EH (cell line): ENCODE data around the gene NPR2.

ENCODE experiments used
- DNase-seq: peaks from one replicate; pipeline ENCODE4 v3.0.0-alpha.2; 2015; ENCODE audit warnings: low read depth

The NPR2 gene

DNA sequence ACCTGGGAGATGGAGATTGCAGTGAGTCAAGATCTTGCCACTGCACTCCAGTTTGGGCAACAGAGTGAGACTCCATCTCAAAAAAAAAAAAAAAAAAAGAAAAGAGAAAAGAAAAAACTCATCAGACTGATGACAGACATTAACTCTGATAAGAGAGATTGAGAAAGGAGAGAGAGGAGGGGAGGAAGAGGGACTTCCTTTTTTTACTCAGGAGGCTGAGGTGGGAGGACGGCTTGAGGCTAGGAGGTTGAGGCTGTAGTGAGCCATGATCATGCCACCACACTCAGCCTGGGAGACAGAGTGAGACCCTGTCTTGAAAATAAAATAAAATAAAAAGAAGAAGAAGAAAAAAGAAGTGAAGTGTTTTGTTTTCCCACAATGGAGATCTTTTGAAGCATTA, 27.6 kb upstream of the NPR2 start:
- no peak for DNase-seq

DNA sequence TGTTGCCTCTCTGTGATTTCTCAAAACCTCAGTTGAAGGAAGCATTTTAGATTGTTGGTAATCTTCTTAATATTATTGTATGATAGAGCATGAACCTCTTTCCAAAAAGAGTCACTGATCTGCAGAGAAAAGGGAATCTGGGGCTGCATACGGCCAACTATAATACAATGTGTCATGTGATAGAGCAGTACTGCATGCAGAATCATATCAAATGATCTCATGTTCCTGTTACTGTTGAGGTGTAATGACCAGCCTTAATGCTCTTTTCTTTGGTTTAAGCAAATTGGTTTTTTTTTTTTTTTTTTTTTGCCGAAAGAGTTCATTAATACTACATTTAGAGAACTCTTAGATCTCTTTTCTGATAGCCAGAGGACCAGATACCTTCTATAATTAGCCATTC, 24.4 kb upstream of the NPR2 start:
- DNase-seq, result no peak

DNA sequence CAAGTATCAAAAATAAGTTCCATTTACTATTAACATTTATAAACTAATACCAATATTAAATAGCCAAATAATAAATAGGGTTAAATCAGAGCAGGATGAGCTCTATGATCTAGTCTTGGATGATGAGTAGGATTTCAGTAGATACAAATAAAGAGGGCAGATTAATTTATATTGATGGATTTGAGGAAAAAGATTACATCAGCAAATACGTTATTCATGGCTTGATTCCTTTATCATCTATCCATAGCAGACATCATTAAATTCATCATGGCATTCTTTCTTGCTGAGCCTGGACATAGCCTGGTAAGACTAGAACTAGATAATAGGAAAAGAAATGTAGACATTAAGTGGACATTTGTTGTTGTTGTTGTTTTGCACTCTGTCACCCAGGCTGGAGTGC, 23.9 kb upstream of the NPR2 start:
- DNase-seq, result no peak

DNA sequence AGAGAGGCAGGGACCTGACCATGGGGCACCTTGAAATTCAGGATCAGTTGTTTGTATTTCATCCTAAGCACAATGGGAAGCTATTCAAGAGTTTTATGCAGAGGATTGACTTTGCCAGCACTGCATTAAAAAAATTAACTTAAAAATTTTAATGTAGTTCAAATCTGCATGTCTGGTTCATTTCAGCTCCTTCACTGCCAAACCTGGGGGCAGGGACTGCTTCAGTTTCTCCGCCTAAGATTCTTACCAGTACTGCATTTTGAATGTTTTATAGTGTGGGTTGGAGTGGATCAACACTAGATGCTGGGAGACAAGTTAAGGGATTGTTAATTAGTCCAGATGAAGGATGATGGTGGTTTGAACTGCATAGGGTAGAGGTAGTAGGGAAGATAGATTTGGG, 21.6 kb upstream of the NPR2 start:
- no peak for DNase-seq

DNA sequence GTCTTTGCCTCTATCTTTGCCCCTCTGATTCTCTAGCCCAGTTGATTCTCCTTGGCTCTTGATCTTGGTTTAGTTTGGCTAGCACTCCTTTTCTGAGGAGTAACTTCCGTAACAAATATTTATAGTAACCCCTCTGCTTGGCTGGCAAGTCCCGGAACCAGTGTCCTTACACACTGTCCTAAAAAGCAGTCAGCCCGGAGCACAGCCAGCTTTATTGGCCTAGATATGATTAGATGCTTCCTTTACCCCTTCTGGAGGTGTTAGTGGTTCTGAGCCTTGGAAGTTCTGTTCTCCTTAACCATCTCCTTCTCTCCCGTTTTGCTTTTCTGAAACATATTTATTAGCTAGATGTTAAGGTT, 20.3 kb upstream of the NPR2 start:
- no peak for DNase-seq

DNA sequence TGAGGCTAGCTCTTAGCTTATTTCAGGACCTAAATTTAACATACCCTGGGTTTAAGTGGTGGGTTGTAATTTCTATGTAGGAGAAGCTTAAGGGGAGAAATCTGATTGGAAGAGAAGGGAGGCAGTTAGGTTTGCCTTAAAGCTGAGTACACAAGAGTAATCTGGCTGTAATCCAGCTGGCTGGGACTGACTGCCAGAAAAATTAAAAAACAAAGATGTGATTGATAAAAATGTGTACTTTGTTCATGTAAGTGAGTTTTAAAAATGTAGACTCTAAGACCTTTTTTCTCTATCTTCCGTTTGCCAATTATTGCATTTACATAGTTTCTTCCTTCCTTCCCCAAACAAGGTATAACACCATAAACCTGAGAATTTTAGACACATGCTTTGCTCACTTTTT, 19.9 kb upstream of the NPR2 start:
- no peak for DNase-seq

DNA sequence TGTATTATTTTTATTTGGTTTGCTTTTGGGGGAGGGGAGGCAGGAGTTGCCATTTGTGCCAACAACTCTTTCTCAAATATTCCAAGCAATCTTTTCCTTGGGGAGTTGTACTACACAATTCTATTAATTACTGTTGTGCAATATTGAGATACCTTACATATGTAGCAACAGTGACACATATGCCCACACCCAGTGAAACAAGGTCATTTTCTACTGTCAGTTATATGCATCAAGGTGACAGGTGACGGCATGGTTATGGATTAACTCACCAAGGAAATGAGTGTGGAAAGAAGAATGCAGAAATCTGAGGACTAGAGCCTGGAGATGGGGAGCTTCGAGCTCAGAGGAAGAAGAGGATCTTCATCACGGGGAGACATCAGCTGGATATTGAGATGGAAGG, 19.4 kb upstream of the NPR2 start:
- DNase-seq, result no peak

DNA sequence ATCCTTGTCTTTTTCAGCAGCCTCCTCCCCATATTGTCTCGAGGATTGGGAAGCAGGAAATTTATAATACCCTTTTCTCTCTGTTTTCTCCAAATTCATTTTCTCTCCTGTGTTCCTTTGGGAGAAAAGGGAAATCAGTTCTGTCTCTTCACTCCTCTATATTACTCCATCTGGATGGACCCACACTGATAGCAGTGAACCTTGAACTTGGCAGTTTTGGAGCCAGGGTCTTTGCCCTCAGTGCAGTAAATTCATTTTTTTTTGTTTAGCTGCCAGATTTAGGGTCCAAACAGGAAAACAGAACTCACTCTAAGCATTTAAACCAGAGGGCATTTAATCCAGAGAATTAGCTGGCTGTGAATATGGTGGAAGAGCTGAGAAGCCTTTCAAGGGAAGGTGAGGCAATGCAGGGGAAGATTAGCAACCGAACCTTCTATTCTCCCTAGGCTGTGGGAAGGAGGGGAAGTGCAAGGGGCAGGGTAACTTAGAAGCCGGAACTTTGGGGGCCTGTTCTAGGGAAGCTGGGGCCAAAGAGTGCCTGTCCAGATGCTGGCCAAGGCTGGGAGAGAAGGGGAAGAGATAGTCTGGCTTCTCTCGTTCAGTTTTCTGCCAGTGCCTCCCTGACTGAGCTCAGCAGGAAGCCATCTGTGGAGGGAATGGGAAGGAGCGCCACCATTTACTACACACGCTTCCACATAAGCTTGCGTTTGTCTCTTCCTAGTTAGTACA, 16.3 kb upstream of the NPR2 start:
- peak; percentile 24 for DNase-seq

DNA sequence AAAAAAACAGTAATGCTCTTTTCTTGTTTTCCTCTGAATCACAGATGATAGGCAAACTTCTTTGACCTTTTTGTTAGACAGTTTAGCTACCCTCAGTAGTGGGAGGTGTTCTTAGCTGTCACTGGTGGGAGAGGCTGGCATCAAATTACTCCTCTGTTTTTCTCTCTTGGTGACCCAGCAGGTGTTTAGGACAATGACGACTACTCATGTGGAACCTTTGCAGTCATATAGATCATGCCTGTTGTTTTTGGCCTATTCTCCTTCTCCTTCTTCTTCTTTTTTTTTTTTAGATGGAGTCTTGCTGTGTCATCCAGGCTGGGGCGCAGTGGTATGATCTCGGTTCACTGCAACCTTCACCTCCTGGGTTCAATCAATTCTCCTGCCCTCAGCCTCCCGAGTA, 15.4 kb upstream of the NPR2 start:
- DNase-seq, result no peak

DNA sequence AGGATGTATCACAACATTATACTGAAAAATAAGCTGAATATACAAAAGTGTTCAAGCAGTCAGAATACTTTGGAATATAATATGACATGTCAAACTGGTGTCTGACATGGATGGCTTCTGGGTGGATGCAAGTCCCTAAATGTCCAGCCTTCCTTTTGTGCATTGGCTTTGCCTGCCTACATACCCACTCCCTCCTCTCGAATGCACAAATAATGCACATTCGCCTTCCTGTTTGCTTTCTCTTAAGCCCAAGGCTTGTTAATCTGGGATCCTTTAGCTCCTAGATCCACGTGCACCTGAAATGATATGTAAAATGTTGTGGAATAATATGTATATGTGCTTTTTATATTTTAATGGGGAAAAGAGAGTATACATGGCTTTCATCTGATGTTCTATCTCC, 12.9 kb upstream of the NPR2 start:
- DNase-seq, result no peak

DNA sequence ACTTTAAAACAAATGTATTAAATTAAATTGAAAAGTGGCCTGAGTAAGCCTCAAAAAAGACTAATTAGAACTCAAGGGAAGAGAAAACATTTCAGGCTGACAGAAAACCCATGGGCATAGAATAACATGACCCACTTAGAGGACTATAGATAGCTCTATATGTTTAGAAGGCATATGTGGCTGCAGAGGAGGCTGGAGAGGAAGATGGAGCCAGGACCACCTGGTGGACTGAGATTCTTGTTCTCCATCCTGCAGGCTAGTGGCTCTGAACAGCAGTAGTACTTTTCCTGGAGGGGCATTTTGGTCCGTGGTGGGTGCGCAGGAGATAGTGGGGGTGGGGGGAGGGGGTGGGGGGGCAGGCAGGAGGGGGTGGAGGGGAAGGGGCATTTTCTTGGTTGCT, 10.3 kb upstream of the NPR2 start:
- DNase-seq, result no peak

DNA sequence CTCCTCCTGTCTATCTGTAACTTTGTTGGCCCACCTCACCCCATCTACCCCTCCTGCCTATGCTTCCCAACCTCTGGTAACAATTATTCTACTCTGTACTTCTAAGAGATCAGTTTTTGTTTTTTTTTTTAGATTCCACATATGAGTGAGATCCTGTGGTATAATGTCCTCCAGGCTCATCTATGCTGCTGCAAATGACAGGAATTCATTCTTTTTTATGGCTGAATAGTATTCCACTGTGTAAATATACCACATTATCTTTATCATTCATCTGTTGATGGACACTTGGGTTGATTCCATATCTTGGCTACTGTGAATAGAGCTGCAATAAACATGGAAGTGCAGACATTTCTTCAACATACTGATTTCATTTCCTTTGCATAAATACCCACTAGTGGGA, 8.0 kb upstream of the NPR2 start:
- DNase-seq, result no peak

DNA sequence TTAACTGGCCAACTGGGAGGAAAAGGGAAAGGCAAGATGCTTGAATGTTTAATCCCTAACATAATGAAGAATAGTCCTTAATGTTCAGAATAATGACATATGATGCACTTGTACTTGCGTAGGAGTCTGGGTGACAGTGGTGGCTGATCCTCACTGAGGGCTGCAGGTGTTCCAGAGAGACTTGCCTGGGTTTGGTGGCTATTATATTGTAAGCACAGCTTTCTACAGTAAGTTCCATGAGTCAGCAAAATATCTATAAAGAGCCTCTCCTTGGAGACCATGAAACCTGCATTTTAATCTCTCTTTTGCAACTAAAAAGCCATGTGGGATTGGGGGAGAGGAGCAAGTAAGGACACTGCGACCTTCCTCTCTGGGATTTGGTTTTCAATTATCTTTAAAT, 1.9 kb upstream of the NPR2 start:
- no peak for DNase-seq

DNA sequence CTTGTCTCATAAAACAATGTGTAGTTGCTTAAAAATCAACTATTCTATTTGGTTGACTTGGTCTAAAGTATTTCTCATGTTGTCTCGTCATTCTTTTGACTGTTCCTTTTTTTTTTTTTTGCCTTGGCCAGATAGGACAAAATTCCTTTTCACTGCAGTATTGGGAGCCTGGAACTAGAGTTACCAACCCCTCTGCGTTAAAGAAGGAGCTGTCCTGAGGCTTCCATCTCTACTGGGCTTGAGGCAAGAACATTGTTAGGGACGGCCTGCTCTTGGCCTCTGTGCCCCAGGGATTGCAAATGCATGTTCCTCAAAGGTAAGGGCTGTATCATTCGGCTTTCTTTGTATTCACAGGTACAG, 1.4 kb upstream of the NPR2 start:
- no peak for DNase-seq

DNA sequence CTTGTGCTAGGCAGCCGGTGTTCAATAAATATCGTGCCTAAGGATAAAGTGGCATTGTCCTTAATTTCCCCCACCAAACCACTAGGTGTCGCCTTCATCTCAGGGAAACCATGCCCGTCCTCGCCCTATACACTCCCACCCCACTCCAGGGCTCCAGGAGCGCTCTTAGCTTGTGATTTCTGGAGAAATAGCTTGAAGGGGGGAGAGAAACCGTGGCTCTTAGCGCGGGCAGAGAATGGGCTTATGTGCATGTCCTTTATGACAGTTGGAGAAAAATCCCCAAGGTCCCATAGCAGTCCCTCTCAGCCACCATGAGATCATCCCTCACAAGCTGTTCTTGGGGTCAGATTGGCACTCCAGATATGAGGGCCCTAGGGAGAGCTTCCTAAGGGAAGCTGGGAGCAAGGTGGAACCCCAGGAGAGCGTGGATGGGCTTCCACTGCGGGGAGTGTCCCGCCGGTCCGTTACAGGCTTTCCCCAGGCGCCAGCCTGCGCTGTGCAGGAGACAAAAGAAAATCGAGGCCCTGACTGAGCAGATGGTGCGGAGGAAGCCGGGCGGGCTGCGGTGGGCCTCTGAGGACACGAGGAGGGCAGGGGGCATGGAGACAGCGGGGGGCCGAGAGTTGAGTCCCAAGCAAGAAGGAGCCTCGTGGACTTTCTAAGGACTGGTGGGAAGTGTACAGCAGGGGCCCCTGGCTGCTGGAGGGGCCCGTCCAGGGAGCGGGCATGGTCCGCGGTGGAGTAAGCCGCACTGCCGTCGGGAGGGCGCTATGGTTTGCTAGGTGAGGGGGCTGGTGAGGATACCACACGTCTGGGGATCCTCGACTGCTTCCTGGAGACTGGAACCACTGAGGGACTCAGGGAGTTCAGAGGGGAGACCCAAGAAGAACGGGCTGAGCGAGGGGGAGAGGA, 750 bp upstream of the NPR2 start:
- DNase-seq, result peak; percentile 88

DNA sequence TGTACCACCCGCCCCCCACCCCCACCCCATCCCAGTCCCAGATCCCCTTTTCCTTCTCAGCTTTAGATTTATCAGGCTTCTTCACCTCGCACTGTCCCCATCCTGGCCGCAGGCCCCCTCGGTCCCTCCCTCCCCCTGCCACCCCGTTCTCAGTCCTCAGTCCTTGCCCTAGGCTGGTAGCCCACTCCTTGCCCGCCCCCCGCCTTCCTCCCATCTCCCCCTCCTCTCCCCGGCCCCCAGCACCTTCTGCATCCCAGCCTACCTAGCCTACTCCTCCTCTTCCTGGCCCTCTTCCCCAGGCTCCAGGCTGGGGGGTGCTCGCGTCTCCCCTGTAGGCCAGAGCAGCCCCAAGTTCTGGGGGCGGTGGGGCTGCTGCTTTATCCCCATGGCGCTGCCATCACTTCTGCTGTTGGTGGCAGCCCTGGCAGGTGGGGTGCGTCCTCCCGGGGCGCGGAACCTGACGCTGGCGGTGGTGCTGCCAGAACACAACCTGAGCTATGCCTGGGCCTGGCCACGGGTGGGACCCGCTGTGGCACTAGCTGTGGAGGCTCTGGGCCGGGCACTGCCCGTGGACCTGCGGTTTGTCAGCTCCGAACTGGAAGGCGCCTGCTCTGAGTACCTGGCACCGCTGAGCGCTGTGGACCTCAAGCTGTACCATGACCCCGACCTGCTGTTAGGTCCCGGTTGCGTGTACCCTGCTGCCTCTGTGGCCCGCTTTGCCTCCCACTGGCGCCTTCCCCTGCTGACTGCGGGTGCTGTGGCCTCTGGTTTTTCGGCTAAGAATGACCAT, 828 bp downstream of the NPR2 start:
- no peak for DNase-seq

DNA sequence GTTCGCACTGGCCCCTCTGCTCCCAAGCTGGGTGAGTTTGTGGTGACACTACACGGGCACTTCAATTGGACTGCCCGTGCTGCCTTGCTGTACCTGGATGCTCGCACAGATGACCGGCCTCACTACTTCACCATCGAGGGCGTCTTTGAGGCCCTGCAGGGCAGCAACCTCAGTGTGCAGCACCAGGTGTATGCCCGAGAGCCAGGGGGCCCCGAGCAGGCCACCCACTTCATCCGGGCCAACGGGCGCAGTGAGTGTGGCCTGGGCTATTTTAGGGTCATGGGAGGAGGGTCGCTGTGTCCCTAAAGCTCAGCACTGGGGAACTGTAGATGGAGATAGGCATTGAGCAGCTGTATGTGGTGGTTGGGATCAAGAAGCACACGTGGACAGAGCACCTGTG, 1.4 kb downstream of the NPR2 start:
- DNase-seq, result no peak

DNA sequence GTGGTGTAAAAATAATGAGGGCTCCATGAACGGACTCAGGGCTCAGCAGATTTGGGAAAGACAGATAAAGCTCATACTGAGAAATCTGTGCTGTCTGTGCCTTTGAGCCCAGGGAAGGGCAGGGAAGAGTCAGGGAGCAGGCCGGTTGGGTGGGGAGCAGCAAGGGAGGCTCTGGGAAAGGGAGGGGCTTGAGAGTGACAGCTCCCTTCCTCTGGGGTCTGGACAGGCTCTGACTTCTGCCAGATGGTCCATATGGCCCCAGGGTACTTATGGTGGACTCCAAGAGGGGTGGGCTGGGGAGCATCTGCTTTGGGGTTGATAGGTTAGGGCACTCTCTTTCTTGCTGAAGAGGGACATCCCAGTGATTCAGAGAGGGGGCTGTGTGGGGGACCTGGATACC, 2.1 kb downstream of the NPR2 start:
- DNase-seq, result no peak

DNA sequence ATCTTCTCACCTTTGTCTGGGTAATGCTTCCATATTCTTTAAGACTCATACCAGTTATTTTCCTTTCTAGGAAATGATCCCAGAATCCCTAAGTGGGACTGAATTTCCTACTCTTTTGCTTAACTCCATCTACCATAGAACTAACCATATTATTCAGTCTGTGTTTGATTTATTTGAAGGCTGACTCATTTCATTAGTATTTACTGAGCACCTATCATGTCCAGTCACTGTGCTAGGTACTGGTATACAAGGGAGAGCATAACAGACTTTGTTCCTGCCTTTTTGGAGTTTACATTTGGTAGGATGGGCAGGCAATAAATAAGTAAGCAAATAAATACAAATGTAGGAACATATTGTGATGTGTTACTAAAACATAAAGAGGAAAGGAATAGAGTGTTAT, 4.3 kb downstream of the NPR2 start:
- no peak for DNase-seq

DNA sequence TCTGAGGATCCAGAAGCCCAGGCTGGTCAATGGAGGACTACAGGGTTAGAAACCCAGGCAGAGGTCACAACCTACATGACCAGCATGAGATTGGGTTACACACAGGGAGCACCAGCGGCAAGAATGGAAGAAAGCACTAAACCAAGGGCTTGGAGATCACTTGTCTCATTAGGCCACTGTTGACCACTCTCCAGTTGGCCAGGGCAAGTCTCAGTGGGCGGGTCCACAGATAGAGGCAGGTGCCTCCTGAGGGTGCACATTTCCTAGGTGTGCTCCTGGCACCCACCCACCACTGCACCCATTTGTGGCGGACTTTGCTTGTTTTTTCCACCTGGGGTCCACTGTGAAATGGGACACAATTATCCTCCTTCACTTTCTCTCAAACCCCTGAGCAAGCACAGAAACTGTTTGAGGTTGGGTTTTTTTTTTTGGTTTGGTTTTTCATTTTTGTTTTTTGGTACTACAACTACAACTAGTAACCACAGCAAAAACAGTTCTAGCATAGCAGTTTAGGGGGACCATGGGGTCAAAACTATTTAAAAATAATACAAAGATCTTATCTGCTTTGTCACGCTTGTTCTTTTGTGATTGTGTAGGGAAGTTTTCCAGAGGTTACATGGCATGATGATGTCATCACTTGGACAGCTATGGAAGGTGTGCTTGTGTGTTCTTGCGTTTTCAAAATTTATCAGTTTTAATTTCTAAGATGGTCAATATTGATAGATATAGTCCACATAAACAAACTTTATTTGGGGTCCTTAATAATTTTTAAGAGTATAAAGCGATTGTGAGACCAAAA, 6.1 kb downstream of the NPR2 start:
- DNase-seq, result no peak

DNA sequence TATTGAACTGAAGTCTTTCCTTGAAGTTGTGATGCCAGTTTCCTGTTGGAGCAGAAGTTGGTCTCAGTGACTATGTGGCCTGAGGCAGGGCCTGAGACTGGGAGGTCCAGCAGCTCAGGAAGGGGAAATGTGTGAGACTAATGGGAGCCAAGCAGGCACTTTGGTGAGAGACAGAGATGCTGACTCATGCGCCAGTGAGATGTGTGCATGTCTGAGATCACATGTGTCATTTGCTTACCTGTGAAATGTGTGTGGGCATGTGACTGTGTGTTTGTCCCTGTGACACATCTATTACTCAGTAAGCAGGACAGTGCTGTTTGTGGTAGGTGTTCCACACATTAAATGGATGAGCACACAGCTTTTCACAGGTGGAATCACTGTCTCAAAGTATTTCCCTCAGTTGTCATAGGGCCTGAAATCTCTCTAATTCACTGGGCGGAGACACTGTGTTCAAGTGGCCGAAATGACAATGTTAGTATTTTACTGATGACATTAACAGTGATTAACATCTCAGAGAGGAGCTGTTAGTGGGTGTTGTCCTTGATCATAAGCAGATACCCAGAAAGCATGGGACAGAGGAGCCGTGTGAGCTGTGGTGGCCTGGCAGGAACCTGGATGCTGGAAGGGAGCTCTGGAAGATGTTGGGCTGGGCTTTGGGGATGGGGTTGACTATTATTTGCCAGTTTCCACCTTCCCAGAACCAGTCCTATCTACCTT, 7.4 kb downstream of the NPR2 start:
- DNase-seq, result peak; percentile 80

DNA sequence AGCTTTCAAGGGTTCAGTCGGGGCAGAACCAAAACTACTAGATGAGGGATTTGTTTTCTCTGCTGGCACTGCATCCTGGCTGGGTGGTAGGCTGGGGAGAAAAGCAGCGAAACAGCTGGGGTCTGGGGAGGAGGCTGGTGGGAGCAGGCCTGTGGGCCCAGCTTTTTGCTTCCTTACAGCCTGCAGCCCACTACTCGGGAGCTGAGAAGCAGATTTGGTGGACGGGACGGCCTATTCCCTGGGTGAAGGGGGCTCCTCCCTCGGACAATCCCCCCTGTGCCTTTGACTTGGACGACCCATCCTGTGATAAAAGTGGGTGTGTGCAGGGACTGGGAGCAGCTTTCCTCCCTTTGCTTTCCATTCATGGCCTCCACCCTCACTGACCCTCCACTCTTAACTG, 9.1 kb downstream of the NPR2 start:
- no peak for DNase-seq
